Activated effector memory CD4-positive, alpha-beta T cell treated with anti-CD3 and anti-CD28 coated beads, Interleukin-2, amount 50 U/mL, for 16 hours (primary cell): ENCODE measurements around the gene ANXA7.
"Not testable (repeated sequence)": the region's sequence is repeated elsewhere in the genome, so short reads cannot be mapped to it uniquely, and the experiment has no call there.

ENCODE experiments used
- DNase-seq: peaks from one replicate; pipeline ENCODE4 v3.0.0-alpha.2; 2020

Gene ANXA7

DNA sequence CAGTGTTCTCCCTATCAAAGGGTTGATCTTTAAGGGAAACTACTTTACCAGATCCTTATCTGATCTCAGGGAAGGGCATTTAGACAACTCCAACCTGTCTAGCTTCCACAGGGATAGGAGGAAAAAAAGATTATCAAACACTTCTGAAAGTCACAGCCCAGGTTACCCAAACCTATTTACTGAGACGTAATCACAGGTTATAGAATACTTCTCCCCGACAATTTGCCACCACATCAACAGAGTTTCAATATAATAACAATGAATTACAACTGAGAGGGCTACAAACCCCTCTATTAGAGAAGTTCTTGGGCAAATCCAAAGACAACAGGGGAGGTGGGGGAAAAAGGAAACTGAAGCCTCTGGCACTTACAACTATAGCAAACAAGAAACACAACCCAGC is 81.5 kb downstream of the ANXA7 start:
- DNase-seq, result no peak

DNA sequence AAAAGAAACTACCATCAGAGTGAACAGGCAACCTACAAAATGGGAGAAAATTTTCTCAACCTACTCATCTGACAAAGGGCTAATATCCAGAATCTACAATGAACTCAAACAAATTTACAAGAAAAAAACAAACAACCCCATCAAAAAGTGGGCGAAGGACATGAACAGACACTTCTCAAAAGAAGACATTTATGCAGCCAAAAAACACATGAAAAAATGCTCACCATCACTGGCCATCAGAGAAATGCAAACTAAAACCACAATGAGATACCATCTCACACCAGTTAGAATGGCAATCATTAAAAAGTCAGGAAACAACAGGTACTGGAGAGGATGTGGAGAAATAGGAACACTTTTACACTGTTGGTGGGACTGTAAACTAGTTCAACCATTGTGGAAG is 85.3 kb downstream of the ANXA7 start:
- DNase-seq, result not testable (repeated sequence)

DNA sequence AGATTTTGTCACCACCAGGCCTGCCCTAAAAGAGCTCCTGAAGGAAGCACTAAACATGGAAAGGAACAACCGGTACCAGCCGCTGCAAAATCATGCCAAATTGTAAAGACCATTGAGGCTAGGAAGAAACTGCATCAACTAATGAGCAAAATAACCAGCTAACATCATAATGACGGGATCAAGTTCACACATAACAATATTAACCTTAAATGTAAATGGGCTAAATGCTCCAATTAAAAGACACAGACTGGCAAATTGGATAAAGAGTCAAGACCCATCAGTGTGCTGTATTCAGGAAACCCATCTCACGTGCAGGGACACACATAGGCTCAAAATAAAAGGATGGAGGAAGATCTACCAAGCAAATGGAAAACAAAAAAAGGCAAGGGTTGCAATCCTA is 88.6 kb downstream of the ANXA7 start:
- not testable (repeated sequence) for DNase-seq
